H1 (cell line): Measurements from ENCODE around the gene TCF7. TPM values are rescaled to one million over a fixed set of nuclear protein-coding genes. Genes with fewer than 3 reads are reported as not detected.

ENCODE experiments used
- ASH2L ChIP-seq: fragments of 200-600, 300-600 bp; sonication (generic); IDR thresholded peaks from one replicate; pipeline ENCODE4 v1.7.1; 2017; ENCODE audit warnings: low read length
- ATF2 ChIP-seq: IDR thresholded peaks from 2 replicates; pipeline ENCODE4 v1.6.1; 2012; ENCODE audit warnings: low read length, inconsistent platforms
- BCL11A ChIP-seq, 2 experiments: IDR thresholded peaks; one replicate each; pipeline ENCODE4 v1.6.1; 2011; ENCODE audit warnings: low read depth in 2 of 2, low read length in 2 of 2, mild to moderate bottlenecking in 2 of 2
- CHD1 ChIP-seq: IDR thresholded peaks from 2 replicates; pipeline ENCODE4 v1.6.1; 2012; ENCODE audit warnings: low read depth, low read length, improper control_type of control experiment
- CREB1 ChIP-seq: IDR thresholded peaks from 2 replicates; pipeline ENCODE4 v1.6.1; 2012; ENCODE audit warnings: inconsistent platforms
- EP300 ChIP-seq, 2 experiments: IDR thresholded peaks; 1 replicate in 1 of 2; 2 replicates in 1 of 2; pipeline ENCODE4 v1.6.1; 2011 to 2012; ENCODE audit warnings: low read depth in 2 of 2, low read length in 2 of 2, mild to moderate bottlenecking in 2 of 2, borderline replicate concordance in 1 of 2, inconsistent platforms in 1 of 2, moderate library complexity in 1 of 2
- FOSL1 ChIP-seq: IDR thresholded peaks from 2 replicates; pipeline ENCODE4 v1.6.1; 2011; ENCODE audit warnings: mild to moderate bottlenecking, low read depth, low read length, moderate library complexity; ENCODE audit not compliant: insufficient read depth
- GTF2F1 ChIP-seq: IDR thresholded peaks from 2 replicates; pipeline ENCODE4 v1.6.1; 2012; ENCODE audit warnings: low read depth, low read length, improper control_type of control experiment, borderline replicate concordance
- KDM1A ChIP-seq: fragments of 200-600, 300-600 bp; sonication (generic); IDR thresholded peaks from 2 replicates; pipeline ENCODE4 v1.7.1; 2016; ENCODE audit warnings: mild to moderate bottlenecking, low read length, borderline replicate concordance
- NANOG ChIP-seq: IDR thresholded peaks from 2 replicates; pipeline ENCODE4 v1.6.1; 2011; ENCODE audit warnings: low read length, low read depth, mild to moderate bottlenecking, inconsistent platforms; ENCODE audit not compliant: insufficient read depth, poor library complexity, severe bottlenecking
- PHF8 ChIP-seq: fragments of 200-600 bp; sonication (generic); conservative IDR thresholded peaks from 2 replicates; pipeline ENCODE4 v1.7.1; 2012; ENCODE audit warnings: low read depth, mild to moderate bottlenecking, inconsistent platforms, low read length, moderate library complexity
- POLR2AphosphoS5 ChIP-seq: IDR thresholded peaks from 2 replicates; pipeline ENCODE4 v1.6.1; 2011; ENCODE audit warnings: low read depth, low read length
- SP1 ChIP-seq: IDR thresholded peaks from 2 replicates; pipeline ENCODE4 v1.6.1; 2011; ENCODE audit warnings: low read depth, low read length
- SP4 ChIP-seq: IDR thresholded peaks from 2 replicates; pipeline ENCODE4 v1.6.1; 2012; ENCODE audit warnings: low read length, inconsistent platforms
- TAF1 ChIP-seq: IDR thresholded peaks from 2 replicates; pipeline ENCODE4 v1.6.1; 2011; ENCODE audit warnings: mild to moderate bottlenecking, low read depth, low read length
- TAF7 ChIP-seq: optimal IDR thresholded peaks from 2 replicates; pipeline ENCODE3; 2011; ENCODE audit warnings: low read depth, mild to moderate bottlenecking, inconsistent platforms, low read length, moderate library complexity, borderline replicate concordance
- USF2 ChIP-seq: IDR thresholded peaks from 2 replicates; pipeline ENCODE4 v1.6.1; 2011; ENCODE audit warnings: low read length, improper control_type of control experiment
- polyA plus RNA-seq, 7 experiments: library from polyadenylated mRNA; depleted of rRNA in 3 of 7; stranded (reverse) in 5 of 7; unstranded in 2 of 7; fragments of >200 nt in 5 of 7; fragments of 200-250 nt in 2 of 7; gene quantifications; 1 replicate in 5 of 7; 2 replicates in 1 of 7; 4 replicates in 1 of 7; pipeline versions ENCODE4 v1.2.1 to v1.2.3, GENCODE V29; 2011 to 2013; ENCODE audit warnings: missing spikeins in 2 of 7, mixed read lengths in 2 of 7
- total RNA-seq: library from RNA; stranded (reverse); fragmentation: NEBNext Ultra II Directional; extraction: Animal tissue kit (Norgen Biotek cat#: 25700); gene quantifications from 2 replicates; pipeline ENCODE4 v1.2.1, GENCODE V29; 2021

The TCF7 gene
- total and polyA plus RNA-seq, 2 of the 8 experiments (the other 6 are each of a cell fraction or from before 2014, with no cell fraction given), result 4.7 to 8.5 TPM

GRCh38 chr5:134176511-134177368 is 62.3 kb downstream of the TCF7 start, which contains the start of gene SKP1 (continued):
- TF ChIP-seq USF2, result no peak
- TF ChIP-seq KDM1A, result no peak
- peak; percentile 98 for TF ChIP-seq GTF2F1
- 0 out of 2 replicates have a peak, but pooled peaks have one; percentile 18 for TF ChIP-seq ATF2
- peak; percentile 99 for TF ChIP-seq TAF1
- TF ChIP-seq PHF8, result peak; percentile 98
- TF ChIP-seq SP1, result peak; percentile 46; the same call in 1 of the 2 replicates
- peak; percentile 78 for TF ChIP-seq CREB1
- no peak for TF ChIP-seq BCL11A (IDR thresholded peaks at IDR 0.05; ENCODE audit: low read depth in 2 of 2, low read length in 2 of 2)
- TF ChIP-seq FOSL1, result peak; percentile 33; the same call in 1 of the 2 replicates
- TF ChIP-seq SP4, result peak; percentile 98
- TF ChIP-seq NANOG, result no peak
- peak; percentile 63; the same call in 1 of the 2 replicates for TF ChIP-seq CHD1
- peak; percentile 95 for TF ChIP-seq TAF7
- TF ChIP-seq EP300 (IDR thresholded peaks at IDR 0.05; ENCODE audit: borderline replicate concordance in 1 of 2, low read depth in 2 of 2, low read length in 2 of 2), result peak in 1 of 2 experiments; percentile 44; a peak in 1 of 3 replicates
- peak; percentile 99 for TF ChIP-seq POLR2AphosphoS5
- TF ChIP-seq ASH2L, result peak; percentile 79
